Mucosa of descending colon (tissue), 3 donors: ENCODE results near the gene TNK1. TPM values are rescaled to one million over a fixed set of nuclear protein-coding genes. Genes with fewer than 3 reads are reported as not detected.

Experiments
- ATAC-seq: fragments of 200-7000 bp; cut with Tn5 transposase; one replicate; pipeline ENCODE4 v1.9.1; 2020; ENCODE audit warnings: mild to moderate bottlenecking, moderate library complexity
- DNase-seq, 3 donors: peaks; one replicate each; pipeline ENCODE4 v3.0.0-alpha.2; 2020
- H3K36me3 ChIP-seq: fragments of 200-600 bp; one replicate; pipeline ENCODE4 v1.8.0; 2021; ENCODE audit warnings: low read depth, mild to moderate bottlenecking
- H3K4me1 ChIP-seq: fragments of 200-600 bp; one replicate; pipeline ENCODE4 v1.8.0; 2021; ENCODE audit warnings: low read depth, mild to moderate bottlenecking
- H3K4me3 ChIP-seq: fragments of 200-600 bp; one replicate; pipeline ENCODE4 v1.8.0; 2021; ENCODE audit warnings: mild to moderate bottlenecking
- H3K9me3 ChIP-seq: fragments of 200-600 bp; one replicate; pipeline ENCODE4 v1.8.0; 2021; ENCODE audit warnings: mild to moderate bottlenecking
- CTCF ChIP-seq: fragments of 200-600 bp; IDR thresholded peaks from one replicate; pipeline ENCODE4 v1.8.0; 2022; ENCODE audit warnings: antibody characterized with exemption, mild to moderate bottlenecking
- intact Hi-C, 2 donors: fragments of 100-400 bp; cut with DNase I in 1 of 2; cut with micrococcal nuclease in 1 of 2; formaldehyde crosslinking; loops; one replicate each; pipeline versions ENCODE4 v1.11.0 to v1.11.1; 2022; cut with DNase I, micrococcal nuclease
- total RNA-seq, 3 donors: library from RNA; stranded (reverse); fragmentation: NEBNext Ultra II Directional in 2 of 3; extraction: Animal tissue kit (Norgen Biotek cat#: 25700) in 2 of 3; gene quantifications; one replicate each; pipeline versions ENCODE4 v1.2.1 to v1.2.4, GENCODE V29; 2021 to 2023
- donor health status: DM: no; HTN: no; CAD: no; lungs with moderate emphysema.
- donor health status: DM: no; HTN: no; CAD: no.
- donor health status: DM: no; HTN: yes; CAD: no.

The TNK1 gene
- total RNA-seq, 3 donors from 2014 or later, result 16.4 to 29.5 (median 20.7) TPM

- TF ChIP-seq CTCF, result no peak
- Histone ChIP-seq H3K9me3 (no peaks in the 10 kb centered on the region), H3K36me3 (no peaks in the 10 kb centered on the region), H3K4me1 (peaks cover 20% of the 10 kb centered on the region), H3K4me3 (no peak overlapping the region)
- intact Hi-C loops, result no loop called here
- ATAC-seq (no peak), DNase-seq (no peak)
Measured at GRCh38 chr17:7406235-7406825, 25.4 kb downstream of the TNK1 start.

- intact Hi-C loops, result no loop called here
- ATAC-seq (no peak), DNase-seq (no peak)
- Histone ChIP-seq H3K4me1 (peaks cover 20% of the 10 kb centered on the region), H3K36me3 (no peaks in the 10 kb centered on the region), H3K4me3 (no peak overlapping the region), H3K9me3 (no peaks in the 10 kb centered on the region)
- no peak for TF ChIP-seq CTCF
Measured at GRCh38 chr17:7407082-7407481, 26.2 kb downstream of the TNK1 start.

GRCh38 chr17:7407485-7408251 is 26.8 kb downstream of the TNK1 start, which contains the start of gene NLGN2:
Gene NLGN2, plus strand, starts transcription at chr17:7407845. Its CDS starts 411 bp downstream, at chr17:7408256.
- no peaks in the 10 kb centered on the region for H3K9me3 ChIP-seq
- ATAC-seq (no peak), DNase-seq (peak in 1 of 3 donors; percentile 31)
- intact Hi-C loops, result no loop called here
- H3K36me3 ChIP-seq, result no peaks in the 10 kb centered on the region
- H3K4me3 ChIP-seq, result no peak within 1 kb of the TSS
- TF ChIP-seq CTCF, result no peak
- H3K4me1 ChIP-seq, result peaks cover 14% of the 10 kb centered on the region

GRCh38 chr17:7408252-7408727 is 27.4 kb downstream of the TNK1 start:
- Histone ChIP-seq H3K9me3 (no peaks in the 10 kb centered on the region), H3K36me3 (no peaks in the 10 kb centered on the region), H3K4me1 (peaks cover 8% of the 10 kb centered on the region), H3K4me3 (no peak overlapping the region)
- DNase-seq (peak in 1 of 3 donors; percentile 41), ATAC-seq (no peak)
- TF ChIP-seq CTCF, result no peak
- intact Hi-C loops, result no loop called here

GRCh38 chr17:7408863-7409262 is 28.0 kb downstream of the TNK1 start:
- DNase-seq, result no peak
- no peak for TF ChIP-seq CTCF
- Histone ChIP-seq H3K36me3 (no peaks in the 10 kb centered on the region), H3K9me3 (no peaks in the 10 kb centered on the region), H3K4me3 (no peak overlapping the region), H3K4me1 (peaks cover 8% of the 10 kb centered on the region)
- ATAC-seq, result no peak
- intact Hi-C loops, result no loop called here
